Spleen (tissue), 11 donors: ENCODE results near the gene TMTC3. TPM values are rescaled to one million over a fixed set of nuclear protein-coding genes. Genes with fewer than 3 reads are reported as not detected.

ENCODE experiments used
- DNase-seq: peaks from one replicate; pipeline ENCODE4 v3.0.0-alpha.2; 2020
- H3K27ac ChIP-seq, 8 donors: fragments of 200-600 bp; sonication (generic) in 7 of 8; 1 replicate in 4 of 8; 2 replicates in 4 of 8; pipeline versions ENCODE4 v1.5.0 to v1.8.0; 2016 to 2021; ENCODE audit warnings: inconsistent platforms in 4 of 8, mild to moderate bottlenecking in 4 of 8, moderate library complexity in 1 of 8
- H3K27me3 ChIP-seq, 7 donors: fragments of 200-600 bp; sonication (generic) in 6 of 7; replicated peaks in 1 of 7; 1 replicate in 4 of 7; 2 replicates in 3 of 7; pipeline versions ENCODE4 v1.5.0 to v1.8.0; 2016 to 2021; ENCODE audit warnings: inconsistent platforms in 3 of 7, mild to moderate bottlenecking in 1 of 7
- H3K36me3 ChIP-seq, 6 donors: fragments of 200-600 bp; sonication (generic) in 5 of 6; 1 replicate in 4 of 6; 2 replicates in 2 of 6; pipeline versions ENCODE4 v1.5.0 to v1.8.0; 2016 to 2021; ENCODE audit warnings: inconsistent platforms in 2 of 6
- H3K4me1 ChIP-seq, 6 donors: fragments of 200-600 bp; sonication (generic) in 5 of 6; 1 replicate in 3 of 6; 2 replicates in 3 of 6; pipeline versions ENCODE4 v1.5.0 to v1.8.0; 2016 to 2021; ENCODE audit warnings: inconsistent platforms in 3 of 6
- H3K4me3 ChIP-seq, 8 donors: fragments of 200-600 bp; sonication (generic) in 7 of 8; 1 replicate in 4 of 8; 2 replicates in 4 of 8; pipeline versions ENCODE4 v1.5.0 to v1.8.0; 2016 to 2021; ENCODE audit warnings: inconsistent platforms in 4 of 8, mild to moderate bottlenecking in 4 of 8, moderate library complexity in 2 of 8
- H3K9me3 ChIP-seq, 8 donors: fragments of 200-600 bp; sonication (generic) in 7 of 8; 1 replicate in 4 of 8; 2 replicates in 4 of 8; pipeline versions ENCODE4 v1.5.0 to v1.8.0; 2016 to 2021; ENCODE audit warnings: inconsistent platforms in 4 of 8
- POLR2A ChIP-seq, 3 donors: fragments of 450-650 bp; IDR thresholded peaks; one replicate each; pipeline ENCODE4 v1.5.1; 2017; ENCODE audit warnings: antibody characterized with exemption in 3 of 3, mild to moderate bottlenecking in 1 of 3
- POLR2AphosphoS5 ChIP-seq, 3 donors: sonication (generic); formaldehyde crosslinking; IDR thresholded peaks; one replicate each; pipeline ENCODE4 v1.5.1; 2017; ENCODE audit warnings: antibody characterized with exemption in 3 of 3
- WGBS, 5 donors: extraction: QIAGEN DNeasy Blood & Tissue Kit in 3 of 5; methylation state at CpG; one replicate each; pipeline versions ENCODE4 v1.1.5 to v1.1.7; 2013 to 2018; 5-methylcytosine and 5-hydroxymethylcytosine counted together
- intact Hi-C: fragments of 100-400 bp; cut with DNase I; formaldehyde crosslinking; loops from one replicate; pipeline ENCODE4 v1.15.0; 2023; ENCODE audit warnings: low total_unique reads
- polyA plus RNA-seq, 3 donors: library from polyadenylated mRNA; stranded (reverse); fragments of 200-250 nt; gene quantifications; one replicate each; pipeline ENCODE4 v1.2.1, GENCODE V29; 2013
- total RNA-seq, 7 donors: library from RNA; depleted of rRNA in 3 of 7; stranded (reverse); fragments of >200 nt in 3 of 7; fragmentation: NEBNext Ultra II Directional in 4 of 7; extraction: Animal tissue kit (Norgen Biotek cat#: 25700) in 4 of 7; gene quantifications; one replicate each; pipeline versions ENCODE4 v1.1.0 to v1.2.1, GENCODE V29; 2016 to 2021
- TF ChIP-seq, protein P1 (sequence below), 11 experiments: fragments of 200-600 bp in 7 of 11; fragments of 450-650 bp in 4 of 11; sonication (generic) in 4 of 11; IDR thresholded peaks in 8 of 11; conservative IDR thresholded peaks in 3 of 11; 1 replicate in 7 of 11; 2 replicates in 4 of 11; pipeline versions ENCODE4 v1.4.0 to v1.8.0; 2016 to 2021; ENCODE audit warnings: antibody characterized with exemption in 11 of 11, inconsistent platforms in 4 of 11, mild to moderate bottlenecking in 1 of 11
- donor health status: healthy with polysubstance abuse.
- donor health status: DM: no; HTN: no; CAD: no; lungs with moderate emphysema.
- donor health status: DM: no; HTN: no; CAD: no.
- donor health status: Bipolar disorder and iron deficiency.
- donor health status: healthy.
- donor health status: DM: no; HTN: no; CAD: no.
- donor health status: DM: yes; HTN: yes; CAD: no.

Gene TMTC3
- total and polyA plus RNA-seq, 10 donors, result 1.5 to 14.5 (median 10.1) TPM

DNA sequence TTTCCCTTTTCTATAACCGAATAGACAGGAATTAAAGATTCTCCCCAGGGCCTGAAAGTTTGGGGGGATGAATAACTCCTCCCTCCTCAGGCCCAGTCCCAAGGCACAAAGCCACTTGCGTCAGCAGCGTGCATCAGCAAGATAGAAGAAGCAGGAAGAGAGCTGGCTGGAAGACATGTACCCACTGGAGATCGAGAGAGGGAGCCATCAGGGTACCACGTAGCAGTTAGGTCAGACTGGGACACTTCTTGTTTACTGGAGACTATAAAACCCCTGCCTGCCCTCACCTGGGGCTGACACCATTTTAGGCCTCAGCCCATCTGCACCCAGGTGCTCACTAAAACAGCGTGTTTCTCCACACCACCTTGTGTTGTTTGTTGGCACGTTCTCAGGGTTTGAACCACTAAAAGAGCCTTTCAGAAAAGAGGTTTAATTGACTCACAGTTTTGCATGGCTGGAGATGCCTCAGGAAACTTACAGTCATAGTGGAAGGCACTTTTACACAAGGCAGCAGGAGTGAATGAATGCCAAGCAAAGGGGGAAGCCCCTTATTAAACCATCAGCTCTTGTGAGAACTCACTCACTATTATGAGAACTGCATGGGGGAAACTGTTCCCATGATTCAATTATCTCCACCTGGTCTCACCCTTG, 93.2 kb downstream of the TMTC3 start:
- H3K4me3 ChIP-seq, result no peak overlapping the region
- 79 to 89% (median 87%) methylated on average over 7 of the region's 7 CpGs for WGBS, 5 donors
- TF ChIP-seq POLR2A (IDR thresholded peaks at IDR 0.05) (no peak), POLR2AphosphoS5 (IDR thresholded peaks at IDR 0.05) (no peak)
- TF ChIP-seq, protein P1, sequence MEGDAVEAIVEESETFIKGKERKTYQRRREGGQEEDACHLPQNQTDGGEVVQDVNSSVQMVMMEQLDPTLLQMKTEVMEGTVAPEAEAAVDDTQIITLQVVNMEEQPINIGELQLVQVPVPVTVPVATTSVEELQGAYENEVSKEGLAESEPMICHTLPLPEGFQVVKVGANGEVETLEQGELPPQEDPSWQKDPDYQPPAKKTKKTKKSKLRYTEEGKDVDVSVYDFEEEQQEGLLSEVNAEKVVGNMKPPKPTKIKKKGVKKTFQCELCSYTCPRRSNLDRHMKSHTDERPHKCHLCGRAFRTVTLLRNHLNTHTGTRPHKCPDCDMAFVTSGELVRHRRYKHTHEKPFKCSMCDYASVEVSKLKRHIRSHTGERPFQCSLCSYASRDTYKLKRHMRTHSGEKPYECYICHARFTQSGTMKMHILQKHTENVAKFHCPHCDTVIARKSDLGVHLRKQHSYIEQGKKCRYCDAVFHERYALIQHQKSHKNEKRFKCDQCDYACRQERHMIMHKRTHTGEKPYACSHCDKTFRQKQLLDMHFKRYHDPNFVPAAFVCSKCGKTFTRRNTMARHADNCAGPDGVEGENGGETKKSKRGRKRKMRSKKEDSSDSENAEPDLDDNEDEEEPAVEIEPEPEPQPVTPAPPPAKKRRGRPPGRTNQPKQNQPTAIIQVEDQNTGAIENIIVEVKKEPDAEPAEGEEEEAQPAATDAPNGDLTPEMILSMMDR (IDR thresholded peaks at IDR 0.05 in 8 of 11, conservative IDR thresholded peaks at IDR 0.05 in 3 of 11), result no peak
- no peaks in the 10 kb centered on the region for H3K4me1 ChIP-seq
- H3K27me3 ChIP-seq, result no peaks in the 10 kb centered on the region
- H3K27ac ChIP-seq, result no peak overlapping the region
- no peak for DNase-seq
- intact Hi-C loops, result no loop called here
- peaks cover 0 to 9% (median 2%) of the 10 kb centered on the region in 8 donors for H3K9me3 ChIP-seq
- no peaks in the 10 kb centered on the region for H3K36me3 ChIP-seq

DNA sequence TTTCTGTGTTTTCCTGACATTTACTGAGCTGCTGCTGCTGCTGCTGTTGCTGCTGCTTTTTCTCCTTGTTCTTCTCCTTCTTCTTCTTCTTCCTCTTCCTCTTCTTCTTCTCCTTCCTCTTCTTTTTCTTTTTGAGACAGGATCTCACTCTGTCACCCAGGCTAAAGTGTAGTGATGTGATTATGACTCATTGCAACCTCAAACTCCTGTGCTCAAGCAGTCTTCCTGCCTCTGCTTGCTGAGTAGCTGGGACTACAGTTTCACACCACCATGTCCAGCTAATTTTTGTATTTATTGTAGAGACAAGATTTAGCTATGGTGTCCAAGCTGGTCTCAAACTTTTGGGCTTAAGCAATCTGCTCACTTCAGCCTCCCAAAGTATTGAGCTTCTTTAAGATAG, 95.8 kb downstream of the TMTC3 start:
- H3K9me3 ChIP-seq, result peaks cover 0 to 9% (median 2%) of the 10 kb centered on the region in 8 donors
- no peak overlapping the region for H3K4me3 ChIP-seq
- intact Hi-C loops, result no loop called here
- no peaks in the 10 kb centered on the region for H3K4me1 ChIP-seq
- TF ChIP-seq POLR2A (IDR thresholded peaks at IDR 0.05) (no peak), POLR2AphosphoS5 (IDR thresholded peaks at IDR 0.05) (no peak)
- TF ChIP-seq, protein P1 (IDR thresholded peaks at IDR 0.05 in 8 of 11, conservative IDR thresholded peaks at IDR 0.05 in 3 of 11), result no peak
- DNase-seq, result no peak
- H3K36me3 ChIP-seq, result no peaks in the 10 kb centered on the region
- no peak overlapping the region for H3K27ac ChIP-seq
- H3K27me3 ChIP-seq, result no peaks in the 10 kb centered on the region

DNA sequence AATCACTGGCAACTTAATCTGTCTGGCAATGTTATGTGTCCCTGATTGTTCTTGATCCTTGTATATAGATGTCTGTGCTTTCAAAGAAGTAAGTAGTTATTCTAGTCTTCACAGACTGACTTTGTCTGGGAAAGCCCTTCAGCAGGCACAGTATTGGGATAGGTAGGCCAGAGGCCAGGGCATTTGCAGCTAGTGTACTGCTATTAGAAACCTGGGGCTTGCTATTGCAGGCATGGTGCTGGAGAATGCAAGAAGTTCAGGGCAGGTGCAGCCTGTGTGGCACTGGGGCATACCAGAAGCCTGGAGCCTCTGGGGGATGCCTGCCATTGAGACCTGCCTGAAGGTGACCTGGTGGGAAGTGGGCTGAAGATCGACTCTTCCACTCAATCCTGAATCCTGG, 96.3 kb downstream of the TMTC3 start:
- no peak for TF ChIP-seq POLR2AphosphoS5 (IDR thresholded peaks at IDR 0.05)
- TF ChIP-seq POLR2A (IDR thresholded peaks at IDR 0.05), result no peak
- TF ChIP-seq, protein P1 (IDR thresholded peaks at IDR 0.05 in 8 of 11, conservative IDR thresholded peaks at IDR 0.05 in 3 of 11), result no peak
- no peaks in the 10 kb centered on the region for H3K27me3 ChIP-seq
- peaks cover 0 to 9% (median 2%) of the 10 kb centered on the region in 8 donors for H3K9me3 ChIP-seq
- intact Hi-C loops, result no loop called here
- WGBS, 5 donors, result 67 to 100% (median 91%) methylated on average over 1 of the region's 1 CpG
- H3K27ac ChIP-seq, result no peak overlapping the region
- no peaks in the 10 kb centered on the region for H3K36me3 ChIP-seq
- no peak for DNase-seq
- no peak overlapping the region for H3K4me3 ChIP-seq
- no peaks in the 10 kb centered on the region for H3K4me1 ChIP-seq

DNA sequence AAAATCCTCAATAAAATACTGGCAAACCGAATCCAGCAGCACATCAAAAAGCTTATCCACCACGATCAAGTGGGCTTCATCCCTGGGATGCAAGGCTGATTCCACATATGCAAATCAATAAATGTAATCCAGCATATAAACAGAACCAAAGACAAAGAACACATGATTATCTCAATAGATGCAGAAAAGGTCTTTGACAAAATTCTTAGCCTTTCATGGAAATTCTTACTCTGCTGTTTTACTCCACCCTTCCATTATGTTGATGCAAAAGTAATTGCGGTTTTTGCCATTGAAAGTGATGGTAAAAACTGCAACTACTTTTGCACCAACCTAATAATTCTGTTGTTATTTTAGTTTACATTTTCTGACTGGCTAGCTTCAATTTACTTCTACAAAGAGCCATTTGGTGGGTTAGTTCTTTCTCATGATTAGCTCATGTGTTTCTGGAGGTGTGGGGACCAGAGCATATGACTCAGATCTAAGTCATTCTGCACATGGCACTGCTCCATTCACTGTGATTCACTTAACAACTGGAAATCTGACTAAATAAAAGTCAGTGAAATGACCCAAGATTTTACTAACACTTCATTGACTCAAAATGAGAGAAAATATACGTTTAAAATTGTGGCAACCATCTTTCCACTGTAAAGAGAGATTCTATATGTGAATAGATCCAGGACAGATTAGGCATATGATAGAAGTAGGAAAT, 99.9 kb downstream of the TMTC3 start:
- H3K27me3 ChIP-seq, result no peaks in the 10 kb centered on the region

More for the DNA sequence above, 99.9 kb downstream of the TMTC3 start:
- TF ChIP-seq, protein P1 (IDR thresholded peaks at IDR 0.05 in 8 of 11, conservative IDR thresholded peaks at IDR 0.05 in 3 of 11), result no peak
- TF ChIP-seq POLR2AphosphoS5 (IDR thresholded peaks at IDR 0.05) (no peak), POLR2A (IDR thresholded peaks at IDR 0.05) (no peak)
- H3K36me3 ChIP-seq, result no peaks in the 10 kb centered on the region
- intact Hi-C loops, result no loop called here
- DNase-seq, result no peak
- H3K9me3 ChIP-seq, result peaks cover 0 to 9% (median 2%) of the 10 kb centered on the region in 8 donors
- H3K27ac ChIP-seq, result no peak overlapping the region
- H3K4me3 ChIP-seq, result no peak overlapping the region
- no peaks in the 10 kb centered on the region for H3K4me1 ChIP-seq
- 81 to 87% (median 83%) methylated on average over 4 of the region's 4 CpGs for WGBS, 5 donors
